IMR-90 (cell line): ENCODE data around the gene OSBP2. TPM values are rescaled to one million over a fixed set of nuclear protein-coding genes. Genes with fewer than 3 reads are reported as not detected.

Source experiments
- ATAC-seq: fragments of 200-7000 bp; cut with Tn5 transposase; 2 replicates; pipeline ENCODE4 v1.9.1; 2020; ENCODE audit warnings: low read depth, mild to moderate bottlenecking, moderate library complexity
- BruUV-seq: library from RNA; stranded (reverse); fragments of 400-500 nt; replicated peaks from 2 replicates; lab custom pipeline; 2021; lab: Mats Ljungman, UMichigan
- CTCF ChIA-PET: fragments of 300-600 bp; formaldehyde crosslinking; extraction: SDS; loops from one replicate; lab custom pipeline; 2021; ENCODE audit warnings: antibody characterized with exemption; lab: Yijun Ruan, JAX
- POLR2A ChIA-PET: fragments of 300-600 bp; sonication (Branson Sonifier 250); formaldehyde crosslinking; loops from one replicate; lab custom pipeline; 2022; ENCODE audit warnings: antibody characterized with exemption; ENCODE audit not compliant: unreplicated experiment; lab: Charles Lee
- DNase-seq: peaks from one replicate; pipeline ENCODE4 v3.0.0; 2013
- H2AFZ ChIP-seq: replicated peaks from 2 replicates; pipeline ENCODE3; 2013; ENCODE audit warnings: low read length, mild to moderate bottlenecking; ENCODE audit not compliant: poor library complexity
- H2AK5ac ChIP-seq: 2 replicates; pipeline ENCODE4 v1.6.1; 2013; ENCODE audit warnings: low read depth, low read length, inconsistent platforms
- H2AK9ac ChIP-seq: replicated peaks from 2 replicates; pipeline ENCODE3; 2013; ENCODE audit warnings: mild to moderate bottlenecking, low read depth, low read length, moderate library complexity; ENCODE audit not compliant: poor library complexity
- H2BK120ac ChIP-seq: 2 replicates; pipeline ENCODE4 v1.6.1; 2013; ENCODE audit warnings: low read depth, low read length, inconsistent platforms
- H2BK15ac ChIP-seq: 3 replicates; pipeline ENCODE4 v1.6.1; 2013; ENCODE audit warnings: low read depth, low read length, inconsistent platforms
- H2BK20ac ChIP-seq: 2 replicates; pipeline ENCODE4 v1.6.1; 2013; ENCODE audit warnings: low read depth, mild to moderate bottlenecking, inconsistent platforms, low read length, moderate library complexity
- H2BK5ac ChIP-seq: 2 replicates; pipeline ENCODE4 v1.6.1; 2013; ENCODE audit warnings: mild to moderate bottlenecking, low read depth, low read length, inconsistent platforms; ENCODE audit not compliant: poor library complexity, severe bottlenecking
- H3K14ac ChIP-seq: replicated peaks from 2 replicates; pipeline ENCODE4 v1.6.1; 2013; ENCODE audit warnings: low read depth, low read length, inconsistent platforms
- H3K18ac ChIP-seq: 2 replicates; pipeline ENCODE4 v1.6.1; 2013; ENCODE audit warnings: low read depth, low read length, control low read depth
- H3K23ac ChIP-seq: 2 replicates; pipeline ENCODE4 v1.6.1; 2013; ENCODE audit warnings: low read depth, low read length, inconsistent platforms
- H3K27ac ChIP-seq: 2 replicates; pipeline ENCODE4 v1.5.1; 2013; ENCODE audit warnings: mild to moderate bottlenecking, control low read depth, low read length; ENCODE audit not compliant: insufficient read depth
- H3K27me3 ChIP-seq: 2 replicates; pipeline ENCODE4 v1.6.1; 2013; ENCODE audit warnings: low read length; ENCODE audit not compliant: control insufficient read depth, insufficient read depth
- H3K36me3 ChIP-seq: 2 replicates; pipeline ENCODE4 v1.6.1; 2013; ENCODE audit warnings: low read length, mixed read lengths; ENCODE audit not compliant: control insufficient read depth, insufficient read depth
- H3K4ac ChIP-seq: 2 replicates; pipeline ENCODE4 v1.6.1; 2013; ENCODE audit warnings: low read depth, low read length, inconsistent platforms
- H3K4me1 ChIP-seq: 2 replicates; pipeline ENCODE4 v1.6.1; 2013; ENCODE audit warnings: low read length, mixed read lengths; ENCODE audit not compliant: control insufficient read depth, insufficient read depth
- H3K4me2 ChIP-seq: 2 replicates; pipeline ENCODE4 v1.6.1; 2013; ENCODE audit warnings: low read depth, mild to moderate bottlenecking, control low read depth, low read length, moderate library complexity
- H3K4me3 ChIP-seq: 2 replicates; pipeline ENCODE4 v1.5.1; 2013; ENCODE audit warnings: low read depth, mild to moderate bottlenecking, control low read depth, low read length, moderate library complexity; ENCODE audit not compliant: insufficient read depth
- H3K56ac ChIP-seq: 2 replicates; pipeline ENCODE4 v1.6.1; 2013; ENCODE audit warnings: low read length, inconsistent platforms; ENCODE audit not compliant: insufficient read depth; ENCODE audit errors: extremely low read depth
- H3K79me1 ChIP-seq, 2 experiments: 2 replicates each; pipeline ENCODE4 v1.6.1; 2013; ENCODE audit warnings: low read length in 2 of 2, inconsistent platforms in 1 of 2, low read depth in 1 of 2
- H3K9ac ChIP-seq: 2 replicates; pipeline ENCODE4 v1.6.1; 2013; ENCODE audit warnings: low read depth, low read length, control low read depth
- H3K9me1 ChIP-seq: 2 replicates; pipeline ENCODE4 v1.6.1; 2013; ENCODE audit warnings: low read length, inconsistent platforms; ENCODE audit not compliant: insufficient read depth
- H3K9me3 ChIP-seq: 2 replicates; pipeline ENCODE4 v1.6.1; 2013; ENCODE audit warnings: low read length; ENCODE audit not compliant: control insufficient read depth, insufficient read depth
- H4K20me1 ChIP-seq: 2 replicates; pipeline ENCODE4 v1.6.1; 2013; ENCODE audit warnings: low read length, inconsistent platforms; ENCODE audit not compliant: insufficient read depth
- H4K5ac ChIP-seq: 2 replicates; pipeline ENCODE4 v1.6.1; 2013; ENCODE audit warnings: mild to moderate bottlenecking, low read depth, low read length, control low read depth
- H4K8ac ChIP-seq, 2 experiments: 2 replicates each; pipeline ENCODE4 v1.6.1; 2013; ENCODE audit warnings: low read depth in 2 of 2, low read length in 2 of 2, control low read depth in 1 of 2, inconsistent platforms in 1 of 2
- H4K91ac ChIP-seq: 2 replicates; pipeline ENCODE4 v1.6.1; 2013; ENCODE audit warnings: low read depth, low read length, inconsistent platforms; ENCODE audit not compliant: insufficient read depth
- BHLHE40 ChIP-seq: fragments of 150-350 bp; IDR thresholded peaks from 2 replicates; pipeline ENCODE4 v1.6.1; 2016; ENCODE audit warnings: mild to moderate bottlenecking, low read depth, low read length
- CHD1 ChIP-seq: IDR thresholded peaks from 2 replicates; pipeline ENCODE4 v1.6.1; 2012; ENCODE audit warnings: low read depth, low read length, improper control_type of control experiment
- FOS ChIP-seq: fragments of 150-350 bp; IDR thresholded peaks from 2 replicates; pipeline ENCODE4 v1.6.1; 2016; ENCODE audit warnings: low read depth, low read length
- MAZ ChIP-seq: IDR thresholded peaks from 2 replicates; pipeline ENCODE4 v1.6.1; 2012; ENCODE audit warnings: low read depth, mild to moderate bottlenecking, low read length, improper control_type of control experiment, moderate library complexity, borderline replicate concordance
- RFX5 ChIP-seq: IDR thresholded peaks from 2 replicates; pipeline ENCODE4 v1.8.0; 2012; ENCODE audit warnings: low read depth, mild to moderate bottlenecking, low read length, moderate library complexity
- WGBS, 2 experiments: methylation state at CpG; one replicate each; pipeline versions ENCODE4 v1.1.5 to v1.1.7; 2013; ENCODE audit warnings: missing lambda C conversion rate in 2 of 2; ENCODE audit not compliant: insufficient read length in 1 of 2; ENCODE audit errors: extremely low coverage in 2 of 2; 5-methylcytosine and 5-hydroxymethylcytosine counted together
- dilution Hi-C: fragments of 300-500 bp; cut with HindIII; formaldehyde crosslinking; loops from one replicate; pipeline ENCODE4 v1.14.3; 2018; ENCODE audit warnings: low sequenced_read_pairs; ENCODE audit not compliant: unreplicated experiment
- in situ Hi-C: fragments of 300-500 bp; cut with MboI; formaldehyde crosslinking; loops from 3 replicates; pipeline ENCODE4 v1.14.3; 2019; ENCODE audit warnings: low sequenced_read_pairs, inconsistent platforms, mixed read lengths
- intact Hi-C: fragments of 100-400 bp; cut with micrococcal nuclease; formaldehyde crosslinking; loops from 2 replicates; pipeline ENCODE4 v1.10.0; 2022
- polyA plus RNA-seq, 3 experiments: library from polyadenylated mRNA; depleted of rRNA; stranded (reverse); fragments of >200 nt; gene quantifications; 2 replicates each; pipeline ENCODE4 v1.2.3, GENCODE V29; 2012; ENCODE audit warnings: low replicate concordance in 1 of 3
- total RNA-seq: library from RNA; depleted of rRNA; stranded (reverse); fragments of >200 nt; gene quantifications from 2 replicates; pipeline ENCODE4 v1.2.3, GENCODE V29; 2012
- TF ChIP-seq, protein P1 (sequence below): conservative IDR thresholded peaks from 2 replicates; pipeline ENCODE4 v1.5.1; 2012; ENCODE audit warnings: mild to moderate bottlenecking, low read depth, low read length, improper control_type of control experiment

OSBP2 gene
- total and polyA plus RNA-seq, 2 of the 4 experiments (the other 2 are of a cell fraction) = 1.8 to 2.2 TPM

DNA sequence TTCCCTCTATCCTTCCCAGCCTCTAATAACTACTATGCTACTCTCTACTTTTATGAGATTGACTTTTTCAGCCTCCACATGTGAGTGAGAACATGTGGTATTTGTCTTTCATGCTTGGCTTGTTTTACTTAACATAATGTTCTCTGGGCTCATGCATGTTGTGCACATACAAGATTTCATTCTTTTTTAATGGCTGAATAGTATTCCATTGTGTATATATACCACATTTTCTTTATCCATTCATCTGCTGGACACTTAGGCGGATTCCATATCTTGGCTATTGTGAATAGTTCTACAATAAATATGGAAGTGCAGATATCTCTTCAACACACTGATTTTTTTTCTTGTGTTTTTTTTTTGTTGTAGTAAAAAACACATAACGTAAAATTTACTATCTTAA is 19.4 kb downstream of the OSBP2 start:
- H3K9me1 ChIP-seq = peaks cover 7% of the 10 kb centered on the region
- CTCF ChIA-PET = no interaction called here
- H3K4me3 ChIP-seq = no peak overlapping the region
- H3K4ac ChIP-seq = no peak overlapping the region
- H3K18ac ChIP-seq = no peak overlapping the region
- no peaks in the 10 kb centered on the region for H3K9me3 ChIP-seq
- no peak overlapping the region for H3K9ac ChIP-seq
- no peak overlapping the region for H2BK15ac ChIP-seq
- no peak overlapping the region for H3K14ac ChIP-seq
- intact Hi-C loops = no loop called here
- no peak overlapping the region for H3K23ac ChIP-seq
- no peak overlapping the region for H3K56ac ChIP-seq
- WGBS, 2 experiments = no CpG with 5 or more reads among the region's 2 CpGs
- dilution Hi-C loops = no loop called here
- no peak overlapping the region for H2BK120ac ChIP-seq
- BruUV-seq = no TSS peak
- H3K4me2 ChIP-seq = no peak overlapping the region
- TF ChIP-seq CHD1 (no peak), MAZ (no peak), FOS (no peak), BHLHE40 (no peak), RFX5 (no peak)
- TF ChIP-seq, protein P1, sequence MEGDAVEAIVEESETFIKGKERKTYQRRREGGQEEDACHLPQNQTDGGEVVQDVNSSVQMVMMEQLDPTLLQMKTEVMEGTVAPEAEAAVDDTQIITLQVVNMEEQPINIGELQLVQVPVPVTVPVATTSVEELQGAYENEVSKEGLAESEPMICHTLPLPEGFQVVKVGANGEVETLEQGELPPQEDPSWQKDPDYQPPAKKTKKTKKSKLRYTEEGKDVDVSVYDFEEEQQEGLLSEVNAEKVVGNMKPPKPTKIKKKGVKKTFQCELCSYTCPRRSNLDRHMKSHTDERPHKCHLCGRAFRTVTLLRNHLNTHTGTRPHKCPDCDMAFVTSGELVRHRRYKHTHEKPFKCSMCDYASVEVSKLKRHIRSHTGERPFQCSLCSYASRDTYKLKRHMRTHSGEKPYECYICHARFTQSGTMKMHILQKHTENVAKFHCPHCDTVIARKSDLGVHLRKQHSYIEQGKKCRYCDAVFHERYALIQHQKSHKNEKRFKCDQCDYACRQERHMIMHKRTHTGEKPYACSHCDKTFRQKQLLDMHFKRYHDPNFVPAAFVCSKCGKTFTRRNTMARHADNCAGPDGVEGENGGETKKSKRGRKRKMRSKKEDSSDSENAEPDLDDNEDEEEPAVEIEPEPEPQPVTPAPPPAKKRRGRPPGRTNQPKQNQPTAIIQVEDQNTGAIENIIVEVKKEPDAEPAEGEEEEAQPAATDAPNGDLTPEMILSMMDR = no peak
- peaks cover 6% of the 10 kb centered on the region for H3K4me1 ChIP-seq
- ATAC-seq (no peak), DNase-seq (no peak)
- H3K79me1 ChIP-seq = no peaks in the 10 kb centered on the region
- H4K5ac ChIP-seq = no peak overlapping the region
- H2AK9ac ChIP-seq = no peak overlapping the region
- no peak overlapping the region for H4K8ac ChIP-seq
- H3K27ac ChIP-seq = no peak overlapping the region
- in situ Hi-C loops = no loop called here
- no peak overlapping the region for H2AFZ ChIP-seq
- no peak overlapping the region for H2AK5ac ChIP-seq
- no peaks in the 10 kb centered on the region for H4K20me1 ChIP-seq
- no peaks in the 10 kb centered on the region for H3K27me3 ChIP-seq
- H3K36me3 ChIP-seq = no peaks in the 10 kb centered on the region
- H2BK5ac ChIP-seq = no peak overlapping the region
- H2BK20ac ChIP-seq = no peak overlapping the region
- POLR2A ChIA-PET = no interaction called here
- no peak overlapping the region for H4K91ac ChIP-seq
